ENCODE data around the gene UGT2B10.
"Not testable (repeated sequence)": the region's sequence is repeated elsewhere in the genome, so short reads cannot be mapped to it uniquely, and the experiment has no call there.

DNA sequence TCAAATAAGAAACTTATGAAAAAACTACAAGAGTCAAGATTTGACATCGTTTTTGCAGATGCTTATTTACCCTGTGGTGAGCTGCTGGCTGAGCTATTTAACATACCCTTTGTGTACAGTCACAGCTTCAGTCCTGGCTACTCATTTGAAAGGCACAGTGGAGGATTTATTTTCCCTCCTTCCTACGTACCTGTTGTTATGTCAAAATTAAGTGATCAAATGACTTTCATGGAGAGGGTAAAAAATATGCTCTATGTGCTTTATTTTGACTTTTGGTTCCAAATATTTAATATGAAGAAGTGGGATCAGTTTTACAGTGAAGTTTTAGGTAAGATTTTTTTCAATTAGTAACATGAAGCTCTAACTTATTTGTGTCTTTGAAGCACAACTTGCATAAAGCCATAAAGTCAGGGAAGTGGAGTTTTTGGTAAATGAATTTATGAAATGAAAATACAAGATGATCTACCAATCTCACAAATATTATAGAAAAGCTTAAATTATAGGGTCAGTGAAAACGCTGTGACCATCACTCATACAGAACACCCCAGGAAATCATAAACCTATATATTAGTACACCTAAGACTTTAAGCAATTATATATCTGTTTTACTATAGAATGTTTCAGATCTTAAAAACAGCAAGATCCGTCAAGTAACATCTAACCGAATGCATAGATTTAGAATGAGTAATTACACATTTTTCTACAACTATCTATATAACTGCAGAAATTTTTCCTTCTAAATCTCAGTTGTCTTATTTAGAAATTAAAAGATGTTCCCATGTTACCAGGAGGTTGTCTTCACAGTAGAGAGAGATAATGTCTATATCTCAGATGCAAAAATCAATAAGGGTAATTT is 844 bp downstream of the UGT2B10 start:
- TF ChIP-seq POLR2A, CTCF, POLR2AphosphoS5 (IDR thresholded peaks at IDR 0.05): not testable (repeated sequence)
